Fibroblast of villous mesenchyme (primary cell): ENCODE results near the gene FDX2. TPM values are rescaled to one million over a fixed set of nuclear protein-coding genes. Genes with fewer than 3 reads are reported as not detected.
A peak's percentile ranks its signal among the peaks of the same experiment; 100 is the strongest.
"Not testable (repeated sequence)": the region's sequence is repeated elsewhere in the genome, so short reads cannot be mapped to it uniquely, and the experiment has no call there.

Experiments used
- DNase-seq: peaks from one replicate; pipeline ENCODE4 v3.0.0-alpha.2; 2010; ENCODE audit warnings: low read depth
- H3K4me3 ChIP-seq: 2 replicates; pipeline ENCODE4 v1.5.1; 2011; ENCODE audit warnings: low read depth, mild to moderate bottlenecking, low read length
- CTCF ChIP-seq: IDR thresholded peaks from 2 replicates; pipeline ENCODE4 v1.5.1; 2012; ENCODE audit warnings: low read depth, mild to moderate bottlenecking, low read length; ENCODE audit not compliant: insufficient read depth
- total RNA-seq: library from RNA; depleted of rRNA; stranded (reverse); fragments of >200 nt; gene quantifications from 2 replicates; pipeline ENCODE4 v1.2.3, GENCODE V29; 2012

Gene FDX2
- total RNA-seq, 1 donor: 24.2 TPM

GRCh38 chr19:10286803-10287737, 28.7 kb downstream of the FDX2 start, which contains the start of gene ICAM4:
Gene ICAM4, plus strand, starts transcription at chr19:10286955. Its CDS starts 58 bp downstream, at chr19:10287013.
- peak within 1 kb of the TSS; percentile 45 for H3K4me3 ChIP-seq
- TF ChIP-seq CTCF: no peak
- peak; percentile 66 for DNase-seq

GRCh38 chr19:10285393-10285792, 30.4 kb downstream of the FDX2 start:
- DNase-seq: no peak
- H3K4me3 ChIP-seq: no peak overlapping the region
- no peak for TF ChIP-seq CTCF

GRCh38 chr19:10284960-10285278, 30.9 kb downstream of the FDX2 start:
- TF ChIP-seq CTCF: no peak
- no peak overlapping the region for H3K4me3 ChIP-seq
- no peak for DNase-seq

- no peak overlapping the region for H3K4me3 ChIP-seq
- no peak for TF ChIP-seq CTCF
- no peak for DNase-seq
These were observed 31.5 kb downstream of the FDX2 start for GRCh38 chr19:10284065-10284959.

GRCh38 chr19:10283301-10284064, 32.3 kb downstream of the FDX2 start:
- no peak for DNase-seq
- no peak overlapping the region for H3K4me3 ChIP-seq
- no peak for TF ChIP-seq CTCF

- not testable (repeated sequence) for DNase-seq, H3K4me3 ChIP-seq
These were observed 33.8 kb downstream of the FDX2 start for GRCh38 chr19:10282043-10282442.
